ENCODE measurements around the gene MOV10L1.
"Not testable (repeated sequence)": the region's sequence is repeated elsewhere in the genome, so short reads cannot be mapped to it uniquely, and the experiment has no call there.

MOV10L1 gene

DNA sequence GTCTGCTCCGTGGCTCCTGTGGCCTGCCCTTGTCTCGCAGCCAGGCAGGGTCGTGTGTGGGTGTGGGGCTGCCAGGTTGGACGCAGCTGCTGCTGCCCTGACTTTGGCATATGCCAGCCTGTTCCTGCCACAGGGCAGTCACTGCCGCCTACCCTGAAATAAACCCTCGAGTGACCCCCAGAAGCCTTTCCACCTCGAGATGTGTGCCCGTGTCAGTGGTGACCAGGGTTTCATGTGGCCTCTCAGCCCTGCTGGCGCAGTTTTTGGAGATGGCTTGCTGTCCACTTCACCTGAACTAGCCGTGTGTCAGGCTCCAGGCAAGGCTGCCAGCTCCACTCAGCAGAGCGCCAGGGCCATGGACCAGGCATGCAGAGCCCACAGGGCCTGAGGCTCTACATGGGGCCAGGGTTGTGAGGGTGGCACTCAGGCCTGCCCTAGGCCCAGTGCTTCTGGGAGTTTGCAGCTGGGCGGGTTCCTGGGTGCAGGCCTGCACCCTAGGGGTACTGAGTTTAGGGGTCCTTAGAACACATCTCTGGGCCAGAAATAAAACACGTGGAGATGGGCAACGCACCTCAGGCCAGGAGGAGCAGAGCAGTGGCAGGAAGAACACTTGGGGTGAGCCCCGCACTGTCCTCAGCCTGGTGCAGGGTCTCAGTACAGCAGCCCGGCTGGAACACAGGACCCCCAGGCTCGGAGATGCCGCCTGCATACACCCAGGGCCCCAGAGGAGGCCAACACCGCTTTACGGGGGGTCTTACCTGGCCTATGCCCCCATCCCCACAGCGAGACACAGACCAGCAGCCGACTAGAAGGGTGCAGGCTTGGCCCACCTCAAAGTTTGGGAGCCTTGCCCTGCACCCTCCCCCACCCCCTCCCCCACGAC is 71.9 kb downstream of the MOV10L1 start:
- no peak for DNase-seq

GRCh38 chr22:50162391-50162956 is 72.7 kb downstream of the MOV10L1 start:
- DNase-seq: no peak

- DNase-seq: no peak
Measured at GRCh38 chr22:50165436-50166123, 75.8 kb downstream of the MOV10L1 start.

DNA sequence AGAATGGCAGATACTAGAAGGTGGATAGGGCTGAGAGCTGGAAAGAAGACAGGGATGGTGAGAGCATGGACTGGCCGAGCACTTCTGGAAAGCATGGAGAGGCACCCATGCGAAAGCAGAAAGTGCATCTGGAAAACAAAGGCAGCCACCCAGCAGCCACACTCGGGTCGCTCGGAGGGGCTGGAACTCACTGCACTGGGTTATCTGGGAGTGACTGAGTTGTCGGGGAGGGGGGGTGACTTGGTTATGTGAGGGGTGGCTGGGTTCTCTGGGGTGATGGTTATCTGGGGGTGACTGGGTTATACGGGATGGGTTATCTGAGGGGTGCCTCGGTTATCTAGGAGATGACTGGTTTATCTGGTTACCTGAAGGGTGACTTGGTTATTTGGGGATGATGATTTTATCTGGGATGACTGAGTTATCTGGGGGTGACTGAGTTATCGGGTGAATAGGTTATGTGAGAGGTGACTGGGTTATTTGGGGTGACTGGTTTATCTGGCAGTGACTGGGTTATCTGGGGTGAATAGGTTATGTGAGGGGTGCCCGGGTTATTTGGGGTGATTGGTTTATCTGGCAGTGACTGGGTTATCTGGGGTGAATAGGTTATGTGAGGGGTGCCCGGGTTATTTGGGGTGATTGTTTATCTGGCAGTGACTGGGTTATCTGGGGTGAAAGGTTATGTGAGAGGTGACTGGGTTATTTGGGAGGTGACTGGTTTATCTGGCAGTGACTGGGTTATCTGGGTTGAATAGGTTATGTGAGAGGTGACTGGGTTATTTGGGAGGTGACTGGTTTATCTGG is 78.1 kb downstream of the MOV10L1 start:
- no peak for DNase-seq

GRCh38 chr22:50168490-50169180 is 78.8 kb downstream of the MOV10L1 start:
- not testable (repeated sequence) for DNase-seq

DNA sequence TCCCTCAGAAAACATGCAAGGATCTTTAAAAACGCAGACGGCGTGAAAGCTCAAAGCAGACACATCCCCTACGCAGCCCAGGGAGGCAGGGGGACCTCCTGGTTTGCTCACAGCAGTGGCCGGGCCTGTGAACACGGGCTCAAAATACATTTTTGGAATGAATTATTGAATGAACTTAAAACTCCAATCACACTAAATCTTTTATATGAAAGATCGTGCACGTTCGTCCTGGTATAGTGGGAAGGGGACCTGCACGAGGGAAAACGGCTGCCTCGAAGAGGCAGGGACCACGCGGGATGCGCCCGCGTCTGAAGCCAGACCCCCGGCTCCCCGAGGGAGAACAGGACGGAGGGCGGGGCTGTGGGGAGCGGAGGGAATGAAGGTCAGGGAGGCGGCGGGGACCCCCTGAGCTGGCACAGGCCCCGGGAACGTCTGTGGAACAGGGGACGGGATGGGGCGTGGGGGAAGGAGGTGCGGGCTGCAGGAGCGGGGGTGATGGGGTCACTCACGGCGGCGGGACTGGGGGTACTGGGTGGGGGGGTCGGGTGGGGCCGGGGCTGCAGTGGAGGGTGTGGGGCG is 79.5 kb downstream of the MOV10L1 start:
- DNase-seq: no peak

- no peak for DNase-seq
Measured at GRCh38 chr22:50169774-50170341, 80.1 kb downstream of the MOV10L1 start.

DNA sequence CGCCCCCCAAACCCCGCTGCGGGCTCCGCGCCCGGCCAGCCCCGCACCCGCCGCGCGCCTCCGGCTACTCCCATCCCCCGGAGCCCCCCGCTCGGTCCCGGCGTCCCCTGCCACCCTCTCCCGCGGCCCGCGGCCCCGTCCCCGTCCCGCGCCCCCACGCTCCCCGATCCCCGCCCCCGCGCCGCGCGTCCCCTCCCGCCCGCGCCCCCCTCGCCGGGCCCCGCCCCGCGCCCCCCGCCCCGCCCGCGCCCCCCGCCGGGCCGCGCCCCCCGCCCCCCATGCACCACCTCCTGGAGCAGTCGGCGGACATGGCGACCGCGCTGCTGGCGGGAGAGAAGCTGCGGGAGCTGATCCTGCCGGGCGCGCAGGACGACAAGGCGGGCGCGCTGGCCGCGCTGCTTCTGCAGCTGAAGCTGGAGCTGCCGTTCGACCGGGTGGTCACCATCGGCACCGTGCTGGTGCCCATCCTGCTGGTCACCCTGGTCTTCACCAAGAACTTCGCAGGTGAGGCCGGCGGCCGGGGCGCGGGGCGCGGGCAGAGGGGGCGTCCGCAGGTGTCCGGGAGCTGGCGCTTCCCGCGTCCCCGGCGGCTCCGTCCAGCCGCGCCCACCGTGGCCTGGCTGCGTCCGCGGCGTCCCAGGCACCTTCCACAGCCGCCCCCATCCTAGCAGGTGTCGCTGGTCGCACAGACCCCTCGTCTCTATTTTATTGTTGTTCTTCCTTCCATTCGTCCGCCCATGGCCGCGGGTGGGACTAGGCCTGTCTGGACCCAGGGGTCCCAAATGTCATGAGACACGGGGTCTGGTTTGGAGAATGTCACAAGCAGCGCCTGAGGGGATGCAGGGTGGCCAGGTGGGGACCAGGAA is 80.9 kb downstream of the MOV10L1 start, which contains the start of gene PANX2:
Gene PANX2 (plus strand): TSS at position 279 of the 866 bp plus-strand sequence. CDS start 0 bp downstream, at position 279.
- no peak for DNase-seq

- DNase-seq: no peak
Measured at GRCh38 chr22:50171319-50171964, 81.6 kb downstream of the MOV10L1 start.

DNA sequence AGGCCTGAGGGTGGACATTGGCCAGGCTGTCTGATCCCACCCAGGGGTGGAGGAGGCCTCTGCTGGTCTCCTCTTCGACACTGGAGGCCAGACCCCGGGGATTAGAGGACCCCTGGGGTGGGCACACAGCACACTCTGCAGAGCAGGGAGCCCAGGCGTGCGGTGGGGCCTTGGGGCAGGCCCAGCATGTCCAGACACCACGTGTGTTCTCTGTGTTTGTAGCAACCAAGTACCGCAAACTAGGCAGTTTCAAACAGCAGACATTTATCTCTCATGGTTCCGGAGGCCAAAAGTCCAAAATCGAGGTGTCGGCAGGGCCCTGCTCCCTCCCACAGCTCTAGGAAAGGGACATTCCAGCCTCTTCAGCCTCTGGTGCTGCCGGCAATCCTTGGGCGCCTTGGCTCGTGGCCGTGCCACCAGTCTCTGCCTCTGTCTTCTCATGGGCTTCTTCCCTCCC is 82.2 kb downstream of the MOV10L1 start:
- no peak for DNase-seq

- no peak for DNase-seq
Measured at GRCh38 chr22:50173311-50173982, 83.6 kb downstream of the MOV10L1 start.

GRCh38 chr22:50173983-50174355 is 84.2 kb downstream of the MOV10L1 start:
- DNase-seq: no peak

DNA sequence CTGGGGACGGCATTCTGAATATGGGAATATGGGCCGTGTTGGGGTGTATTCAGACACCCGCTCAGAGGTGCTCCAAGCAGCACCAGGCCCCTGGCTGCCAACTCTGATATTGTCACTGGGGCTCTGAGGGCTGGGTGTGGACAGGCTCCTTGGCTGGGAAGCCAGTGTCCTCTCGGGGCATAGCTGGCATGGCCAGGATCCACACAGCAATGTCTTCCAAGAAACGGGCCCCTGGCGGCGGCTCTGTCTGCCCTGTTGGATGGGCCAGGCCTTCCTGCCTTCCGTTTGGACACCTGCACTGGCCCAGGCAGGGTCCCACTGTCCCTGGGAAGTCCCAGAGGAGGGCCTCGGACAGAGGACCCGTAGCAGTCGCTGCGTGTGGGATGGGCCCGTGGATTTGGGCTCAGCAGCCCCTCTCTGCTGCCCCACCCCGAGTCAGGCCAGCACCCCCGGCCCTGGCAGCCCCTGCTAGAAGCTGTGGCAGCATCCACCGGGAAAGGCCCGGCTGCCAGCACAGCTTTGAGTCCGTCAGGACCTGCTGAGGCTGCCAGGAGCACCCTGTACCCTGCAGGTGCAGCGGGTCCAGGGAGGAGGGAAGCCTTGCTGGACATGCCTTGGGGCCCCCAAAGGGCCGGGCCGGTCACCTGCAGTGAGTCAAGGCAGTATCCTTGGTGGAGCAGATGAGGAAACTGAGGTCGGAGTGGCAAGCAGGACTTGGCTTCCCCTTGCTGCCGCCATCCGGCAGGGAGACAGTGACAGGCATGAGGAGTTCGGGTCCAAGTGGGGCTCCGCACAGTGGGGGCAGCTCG is 84.8 kb downstream of the MOV10L1 start:
- DNase-seq: no peak

- DNase-seq: no peak
Measured at GRCh38 chr22:50175191-50175461, 85.3 kb downstream of the MOV10L1 start.

DNA sequence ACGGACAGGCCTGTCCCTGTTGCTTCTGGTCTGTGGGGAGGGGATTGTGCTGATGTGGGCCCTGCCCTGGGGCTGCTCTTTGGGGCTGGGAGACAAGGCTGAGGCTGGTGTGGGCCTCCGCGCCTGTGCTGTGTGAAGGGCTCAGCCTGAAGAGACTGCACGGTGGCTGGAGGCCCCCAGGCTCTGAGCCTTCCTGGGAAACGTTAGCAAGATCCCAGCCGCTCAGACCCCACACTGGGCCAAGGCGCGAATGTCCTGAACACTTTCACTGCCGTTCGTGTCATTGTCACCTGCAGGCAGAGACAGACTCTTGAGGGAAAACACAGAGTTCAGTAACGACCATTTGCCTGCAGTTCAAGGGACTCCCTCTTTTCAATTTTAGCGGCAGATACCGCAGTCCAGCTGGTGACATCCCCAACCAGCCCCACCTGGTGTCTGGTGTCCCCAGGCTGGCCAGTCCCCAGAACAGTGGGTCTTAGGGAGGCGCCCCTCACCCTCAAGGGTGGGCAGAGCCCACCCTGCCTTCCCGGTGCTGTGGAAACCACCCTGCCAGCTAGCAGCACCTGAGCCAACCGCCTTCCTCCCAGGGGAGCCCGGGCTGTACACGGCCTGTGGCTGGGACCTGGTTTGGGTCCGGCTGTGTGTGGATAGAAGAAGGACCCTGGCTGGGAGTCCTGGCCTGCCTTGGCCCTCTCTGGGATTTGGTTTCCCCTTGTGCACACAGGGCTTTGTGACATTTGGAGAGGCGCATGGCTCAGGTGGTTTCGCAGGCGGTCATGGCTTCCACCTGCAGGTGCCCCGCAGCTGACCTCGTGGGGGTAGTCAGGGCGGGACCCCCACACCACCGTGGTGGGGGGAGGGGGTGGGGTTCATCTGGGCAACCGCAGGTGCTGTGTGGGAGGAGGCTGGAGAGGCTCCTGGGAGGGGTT is 86.4 kb downstream of the MOV10L1 start:
- no peak for DNase-seq

DNA sequence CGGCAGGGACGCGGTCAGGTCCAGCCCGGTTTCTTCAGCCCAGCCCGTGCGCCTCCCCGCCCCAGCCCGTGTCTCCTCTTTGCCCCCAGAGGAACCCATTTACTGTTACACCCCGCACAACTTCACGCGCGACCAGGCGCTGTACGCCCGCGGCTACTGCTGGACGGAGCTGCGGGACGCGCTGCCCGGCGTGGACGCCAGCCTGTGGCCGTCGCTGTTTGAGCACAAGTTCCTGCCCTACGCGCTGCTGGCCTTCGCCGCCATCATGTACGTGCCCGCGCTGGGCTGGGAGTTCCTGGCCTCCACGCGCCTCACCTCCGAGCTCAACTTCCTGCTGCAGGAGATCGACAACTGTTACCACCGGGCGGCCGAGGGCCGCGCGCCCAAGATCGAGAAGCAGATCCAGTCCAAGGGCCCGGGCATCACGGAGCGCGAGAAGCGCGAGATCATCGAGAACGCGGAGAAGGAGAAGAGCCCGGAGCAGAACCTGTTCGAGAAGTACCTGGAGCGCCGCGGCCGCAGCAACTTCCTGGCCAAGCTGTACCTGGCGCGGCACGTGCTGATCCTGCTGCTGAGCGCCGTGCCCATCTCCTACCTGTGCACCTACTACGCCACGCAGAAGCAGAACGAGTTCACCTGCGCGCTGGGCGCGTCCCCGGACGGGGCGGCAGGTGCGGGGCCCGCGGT is 87.2 kb downstream of the MOV10L1 start:
- no peak for DNase-seq
